GM18508 (cell line): ENCODE measurements around the gene XPNPEP2.

ENCODE experiments used
- ATAC-seq: cut with Tn5 transposase; IDR thresholded peaks from one replicate; pipeline ENCODE4 v1.9.1; 2021; ENCODE audit warnings: moderate number of reproducible peaks; ENCODE audit not compliant: insufficient read depth, unreplicated experiment

Gene XPNPEP2

DNA sequence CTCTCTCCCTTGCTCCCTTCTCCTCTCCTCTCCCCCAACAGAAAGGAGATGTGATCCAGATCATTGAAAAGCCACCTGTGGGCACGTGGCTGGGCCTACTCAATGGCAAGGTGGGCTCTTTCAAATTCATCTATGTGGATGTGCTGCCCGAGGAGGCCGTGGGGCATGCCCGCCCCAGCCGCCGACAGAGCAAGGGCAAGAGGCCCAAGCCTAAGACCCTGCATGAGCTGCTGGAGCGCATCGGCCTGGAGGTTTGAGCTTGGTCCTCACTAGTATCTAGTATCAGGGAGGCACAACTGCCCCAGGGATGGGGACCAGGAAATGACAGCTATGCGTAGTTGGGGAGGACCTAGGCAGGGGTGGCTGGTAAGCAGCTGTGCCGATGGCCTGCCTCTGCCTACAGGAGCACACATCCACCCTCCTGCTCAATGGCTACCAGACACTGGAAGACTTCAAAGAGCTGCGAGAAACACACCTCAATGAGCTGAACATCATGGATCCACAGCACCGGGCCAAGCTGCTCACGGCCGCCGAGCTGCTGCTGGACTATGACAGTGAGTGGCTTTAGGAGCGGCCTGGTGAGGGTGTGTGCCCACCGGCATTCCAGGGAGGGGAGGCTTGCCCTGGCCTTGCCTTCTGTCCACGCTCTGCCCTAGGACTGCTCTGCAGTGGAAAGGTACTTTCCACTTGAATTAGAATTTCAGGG is 54.0 kb downstream of the XPNPEP2 start:
- ATAC-seq = no peak

DNA sequence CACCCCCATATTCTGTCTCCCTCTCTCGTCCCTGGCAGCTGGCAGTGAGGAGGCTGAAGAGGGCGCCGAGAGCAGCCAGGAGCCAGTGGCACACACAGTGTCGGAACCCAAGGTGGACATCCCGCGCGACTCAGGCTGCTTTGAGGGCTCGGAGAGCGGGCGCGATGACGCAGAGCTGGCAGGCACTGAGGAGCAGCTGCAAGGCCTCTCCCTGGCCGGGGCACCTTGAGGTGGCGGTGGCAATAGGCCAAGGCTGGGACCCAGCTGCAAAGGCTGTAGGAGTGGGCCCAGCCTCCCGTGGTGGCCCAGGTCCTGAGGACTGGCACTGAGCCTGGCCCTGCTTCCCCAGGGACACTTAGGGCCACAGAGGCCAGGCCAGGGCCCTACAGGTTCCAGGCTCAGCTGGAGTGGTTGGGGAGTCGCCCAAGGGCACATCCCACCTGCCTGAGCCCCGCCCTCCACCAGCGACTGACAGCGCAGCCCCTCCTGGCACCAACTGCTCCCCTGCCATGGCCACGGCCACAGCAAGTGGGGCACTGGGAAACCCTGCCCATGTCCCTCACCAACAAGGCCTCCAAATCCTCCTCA is 54.9 kb downstream of the XPNPEP2 start:
- no peak for ATAC-seq

- ATAC-seq = no peak
These were observed 56.8 kb downstream of the XPNPEP2 start for GRCh38 chrX:129795584-129795983.

DNA sequence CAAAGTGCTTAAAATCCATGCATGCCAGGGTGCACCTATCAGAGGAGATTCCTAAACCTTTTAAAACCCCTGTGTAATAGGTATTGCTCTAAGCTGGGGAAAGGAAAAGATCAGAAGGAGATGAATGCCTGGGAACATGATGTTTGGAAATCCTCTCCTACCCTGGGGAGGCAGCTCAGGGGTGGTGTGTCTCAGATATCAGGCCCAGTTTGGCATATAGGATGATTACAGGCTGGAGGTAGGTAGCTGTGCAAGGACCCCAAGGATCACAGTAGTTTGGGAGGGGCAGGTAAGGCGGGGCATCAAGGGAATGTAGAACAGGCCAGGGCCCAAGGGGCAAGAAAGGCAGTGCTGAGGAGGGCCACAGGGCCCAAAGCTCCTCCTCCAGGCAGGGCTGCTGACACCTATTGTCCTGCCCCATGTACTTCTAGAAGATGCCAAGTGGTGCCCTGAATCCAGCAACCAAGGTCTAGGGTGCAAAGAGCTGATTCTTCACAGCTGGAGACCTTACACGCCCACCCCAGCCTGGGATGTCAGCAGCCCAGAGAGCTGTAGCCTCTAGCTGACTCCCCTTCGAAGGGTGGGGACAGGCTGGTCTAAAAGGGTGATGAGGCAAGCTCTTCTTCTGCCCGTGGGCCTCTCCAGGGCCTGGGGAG is 58.6 kb downstream of the XPNPEP2 start:
- no peak for ATAC-seq

DNA sequence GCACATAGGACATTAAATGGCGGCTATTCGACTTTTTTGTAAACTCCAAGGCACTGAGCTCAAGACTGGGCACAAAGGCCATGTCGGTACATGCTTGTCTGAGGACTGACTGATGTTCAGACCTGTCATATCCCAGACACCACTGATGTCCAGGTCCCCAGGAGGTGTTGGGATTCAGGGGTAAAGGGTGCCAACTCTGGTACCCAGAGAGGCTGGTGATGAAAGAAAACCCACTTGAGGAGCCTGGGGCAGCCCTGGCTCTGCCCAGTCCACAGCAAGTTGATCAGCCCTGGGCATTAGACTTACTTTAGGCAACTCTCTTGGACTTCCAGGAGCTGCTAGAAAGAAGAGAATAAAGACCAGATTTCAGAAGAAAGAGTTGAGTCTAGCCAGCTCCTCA is 59.7 kb downstream of the XPNPEP2 start:
- ATAC-seq = no peak

DNA sequence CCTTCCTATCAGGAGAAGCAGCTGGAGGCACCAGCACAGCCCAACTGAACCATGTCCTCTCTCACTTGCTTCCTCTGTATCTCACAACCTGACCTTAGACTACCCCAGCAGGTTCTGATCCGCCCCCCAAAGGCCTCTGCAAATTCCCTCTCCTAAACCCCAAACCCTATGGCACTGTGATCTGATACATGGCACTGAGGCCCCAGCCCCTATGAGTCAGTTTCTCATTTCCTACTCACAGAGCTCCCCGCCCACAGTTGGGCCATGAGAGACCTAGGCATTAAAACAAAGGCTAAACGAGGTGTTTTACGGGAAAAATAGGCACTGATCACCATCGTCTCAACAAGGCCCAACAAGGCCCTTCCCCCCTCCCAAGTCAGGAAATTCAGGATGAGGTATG is 60.1 kb downstream of the XPNPEP2 start:
- ATAC-seq = no peak

GRCh38 chrX:129800186-129800585 is 61.4 kb downstream of the XPNPEP2 start:
- no peak for ATAC-seq

GRCh38 chrX:129802863-129803262 is 64.1 kb downstream of the XPNPEP2 start:
- no peak for ATAC-seq

DNA sequence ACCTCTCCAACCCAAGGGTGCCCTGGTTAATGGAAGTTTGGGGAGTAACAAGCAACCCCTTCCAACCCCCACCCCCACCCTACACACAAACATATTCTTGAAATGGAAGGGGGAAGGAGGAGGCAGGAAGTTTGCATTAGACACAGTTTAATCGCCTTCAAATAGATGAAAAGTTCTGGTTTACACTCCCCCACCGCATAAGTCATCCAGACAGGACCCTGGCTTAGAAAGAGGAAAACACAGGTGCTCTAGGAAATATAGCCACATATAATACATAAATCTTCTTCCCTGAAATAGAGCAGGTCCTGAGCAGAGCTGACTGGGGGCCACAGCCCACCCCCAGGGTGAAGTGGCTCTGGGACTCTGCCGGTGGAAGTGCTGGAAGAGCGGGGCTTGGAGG is 66.0 kb downstream of the XPNPEP2 start:
- ATAC-seq = no peak

DNA sequence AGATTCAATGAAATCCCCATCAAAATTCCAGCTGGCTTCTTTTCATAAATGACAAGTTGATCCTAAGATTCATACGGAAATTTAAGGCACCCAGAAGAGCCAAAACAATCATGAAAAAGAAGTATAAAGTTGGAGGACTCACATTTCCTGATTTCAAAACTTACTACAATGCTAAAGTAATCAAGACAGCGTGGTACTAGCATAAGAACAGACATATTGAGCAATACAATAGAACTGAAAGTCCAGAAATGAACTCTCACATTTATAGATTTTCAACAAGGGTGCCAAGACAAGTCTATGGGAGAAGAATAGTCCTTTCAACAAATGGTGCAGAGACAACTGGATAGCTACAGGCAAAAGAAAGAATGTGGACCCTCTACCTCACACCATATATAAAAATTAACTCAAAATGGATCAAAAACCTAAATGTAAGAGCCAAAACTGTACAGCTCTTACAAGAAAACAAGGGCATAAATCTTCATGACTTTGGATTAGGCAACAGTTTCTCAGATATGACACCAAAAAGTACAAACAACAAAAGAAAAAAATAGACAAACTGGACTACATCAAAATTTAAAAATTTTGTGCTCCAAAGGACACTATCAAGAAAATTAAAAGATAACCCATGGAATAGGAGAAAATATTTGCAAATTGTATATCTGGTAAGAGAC is 69.5 kb downstream of the XPNPEP2 start:
- no peak for ATAC-seq

GRCh38 chrX:129808829-129809796 is 70.3 kb downstream of the XPNPEP2 start:
- ATAC-seq = no peak

DNA sequence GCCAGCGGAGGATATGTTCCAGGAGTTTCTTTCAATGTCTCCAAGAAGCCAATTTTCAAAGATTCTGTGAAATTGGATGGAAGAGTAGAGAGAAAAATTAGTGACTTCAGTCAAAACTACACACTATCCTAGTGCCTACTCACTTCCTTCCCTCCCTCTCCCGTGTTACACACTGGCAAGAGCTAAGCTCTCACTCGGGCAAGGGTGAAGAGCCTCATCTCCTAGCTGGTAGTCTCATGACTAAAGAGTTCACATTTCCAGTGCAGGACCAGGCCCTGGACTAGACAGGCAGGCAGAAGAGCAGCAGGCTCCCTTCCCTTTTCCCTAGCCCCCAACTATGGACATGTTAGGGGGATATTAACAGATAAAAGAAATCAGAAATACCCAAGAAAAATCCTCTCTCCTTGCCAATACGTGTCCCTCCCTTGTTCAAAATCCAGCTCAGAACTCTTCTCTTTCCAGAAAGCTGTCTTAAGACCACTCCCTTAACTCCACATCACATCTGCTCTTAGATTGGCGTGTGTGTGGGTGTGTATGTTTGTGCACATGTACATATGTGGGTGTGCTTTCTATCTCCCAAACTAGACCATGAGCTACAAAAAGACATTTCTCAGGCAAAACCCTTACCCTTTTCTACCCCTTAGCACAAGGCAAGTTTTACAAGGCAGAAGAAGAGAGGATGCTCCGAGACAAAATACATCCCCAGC is 75.0 kb downstream of the XPNPEP2 start:
- ATAC-seq = no peak

DNA sequence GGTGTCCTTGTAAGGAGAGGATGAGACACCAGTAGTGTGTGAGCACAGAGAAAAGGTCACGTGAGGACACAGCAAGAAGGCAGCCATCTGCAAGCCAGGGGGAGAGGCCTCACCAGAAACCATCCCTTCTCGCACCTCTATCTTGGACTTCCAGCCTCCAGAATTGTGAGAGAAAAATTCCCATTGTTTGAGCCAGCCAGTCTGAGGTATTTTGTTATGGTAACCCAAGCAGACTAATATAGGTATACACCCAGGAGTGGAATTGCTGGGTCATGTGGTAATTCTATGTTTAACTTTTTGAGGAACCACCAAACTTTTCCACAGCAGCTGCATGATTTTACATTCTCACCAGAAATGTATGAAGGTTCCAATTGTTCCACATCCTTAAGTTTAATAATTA is 79.3 kb downstream of the XPNPEP2 start:
- ATAC-seq = no peak
